Right hindlimb (tissue), 1 donor: ENCODE data around the gene NHSL2.
A peak's percentile ranks its signal among the peaks of the same experiment; 100 is the strongest.

ENCODE experiments used
- DNase-seq: peaks from one replicate; pipeline ENCODE4 v3.0.0-alpha.2; 2018

NHSL2 gene

DNA sequence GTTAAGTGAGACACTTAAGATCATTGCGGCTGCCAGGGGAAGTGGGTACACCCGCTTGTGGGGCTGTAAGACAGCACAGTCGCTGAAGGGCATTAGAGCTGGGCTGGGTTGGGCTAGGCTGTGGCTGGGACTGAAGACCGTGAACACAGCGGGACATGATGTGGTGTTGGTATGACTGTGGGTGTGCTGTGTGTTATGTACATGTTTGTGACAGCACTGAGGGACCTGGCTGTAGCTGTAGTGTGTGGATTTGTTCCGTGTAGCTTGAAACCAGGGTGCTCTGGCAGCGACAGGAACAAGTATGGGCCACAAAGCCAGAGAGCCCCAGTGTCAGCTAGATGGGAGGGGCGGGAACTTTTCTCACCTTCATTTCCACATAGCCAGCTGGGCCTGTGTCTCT is 82.1 kb downstream of the NHSL2 start:
- no peak for DNase-seq

DNA sequence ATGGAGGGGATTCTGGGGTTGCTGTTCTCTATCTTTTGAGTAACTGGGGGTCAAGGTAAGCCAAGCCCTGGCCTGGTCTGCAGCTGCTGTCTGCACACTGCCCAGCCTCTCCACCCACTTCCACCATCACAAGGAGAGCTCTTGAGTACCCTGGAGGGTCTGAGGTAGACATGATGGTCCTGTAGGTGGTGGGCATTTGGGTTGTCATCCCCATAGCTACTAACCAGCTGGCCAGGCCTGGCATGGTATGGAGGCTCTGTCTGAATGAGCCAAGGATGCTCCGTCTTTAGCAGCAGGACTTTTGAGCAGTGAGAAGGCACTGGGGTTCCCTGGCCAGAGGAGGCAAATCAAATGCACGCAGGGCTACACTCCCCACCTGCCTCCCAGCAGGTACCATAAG is 82.7 kb downstream of the NHSL2 start:
- no peak for DNase-seq

DNA sequence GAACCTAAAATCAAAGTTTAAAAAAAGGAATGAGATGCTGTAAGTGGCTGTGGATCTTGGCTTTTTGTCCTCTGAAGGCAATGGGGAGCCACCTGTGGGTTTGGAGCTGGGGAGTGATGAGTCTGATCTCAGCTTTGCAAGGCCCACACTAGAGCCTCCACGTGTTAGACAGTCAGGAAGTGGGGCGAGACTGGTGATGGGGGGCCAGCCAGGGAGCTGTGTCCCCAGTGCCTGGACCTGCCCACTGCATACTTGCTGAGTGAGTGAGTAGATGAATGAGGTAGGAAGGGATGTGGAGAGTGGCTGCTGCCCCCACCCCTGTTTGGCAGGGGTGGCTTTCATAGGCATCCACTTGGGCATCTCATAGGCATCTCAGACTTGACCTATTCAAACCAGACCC is 84.0 kb downstream of the NHSL2 start:
- no peak for DNase-seq

DNA sequence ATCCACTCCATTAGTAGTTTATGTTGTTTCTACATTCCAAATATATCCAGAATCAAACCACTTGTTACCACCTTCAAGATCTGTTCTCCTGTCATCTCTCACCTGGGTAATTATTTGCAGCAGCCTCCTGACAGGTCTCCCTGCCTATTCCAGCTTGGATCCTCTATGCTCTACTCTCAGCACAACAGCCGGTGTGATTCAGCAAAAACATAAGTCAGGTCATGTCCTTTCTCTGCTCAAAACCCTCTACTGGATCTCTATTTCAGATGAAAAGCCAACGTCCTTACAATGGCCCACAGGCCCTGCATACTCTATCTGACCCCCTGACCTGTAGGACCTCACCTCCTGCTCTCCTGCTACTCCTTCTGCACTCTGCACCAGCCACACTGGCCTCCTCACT is 84.5 kb downstream of the NHSL2 start:
- no peak for DNase-seq

DNA sequence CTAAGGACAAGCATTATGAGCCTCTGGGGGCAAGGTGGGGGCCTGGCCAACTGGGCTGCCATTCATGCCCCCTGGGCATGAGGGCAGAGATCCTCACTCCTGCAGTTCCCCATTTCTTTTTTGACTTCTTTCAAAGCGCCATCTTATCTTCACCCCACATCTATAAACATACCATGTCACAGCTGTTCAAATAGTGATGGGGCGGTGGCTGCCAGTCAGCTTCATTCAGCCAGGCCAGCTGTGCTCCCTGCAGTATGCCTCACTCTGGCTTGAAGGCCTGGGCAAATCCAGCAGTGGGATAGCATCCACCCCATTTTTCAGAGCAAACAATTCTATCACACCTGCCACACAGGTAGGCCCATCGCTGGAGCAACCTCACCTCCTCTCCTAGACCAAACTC is 85.5 kb downstream of the NHSL2 start:
- DNase-seq, result no peak

DNA sequence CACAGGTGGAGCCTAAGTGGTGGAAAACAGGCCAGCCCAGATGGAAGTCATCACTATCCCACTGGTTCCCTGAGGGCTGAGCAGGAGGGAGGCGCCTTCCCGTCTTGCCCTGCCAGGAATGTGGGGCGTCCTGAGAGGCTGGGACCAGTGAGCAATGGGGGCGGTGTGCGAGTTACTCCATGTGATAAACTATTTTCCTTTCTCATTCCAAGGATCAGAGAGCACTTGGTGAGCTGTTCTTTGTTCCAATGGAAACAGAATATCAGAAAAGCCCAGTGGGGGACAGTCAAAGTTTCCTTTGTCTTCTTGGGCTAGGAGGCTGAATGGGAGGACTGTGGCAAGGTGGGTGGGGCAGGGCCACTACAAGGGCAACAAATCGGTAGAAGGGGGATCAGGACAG is 86.2 kb downstream of the NHSL2 start:
- DNase-seq, result peak; percentile 74

DNA sequence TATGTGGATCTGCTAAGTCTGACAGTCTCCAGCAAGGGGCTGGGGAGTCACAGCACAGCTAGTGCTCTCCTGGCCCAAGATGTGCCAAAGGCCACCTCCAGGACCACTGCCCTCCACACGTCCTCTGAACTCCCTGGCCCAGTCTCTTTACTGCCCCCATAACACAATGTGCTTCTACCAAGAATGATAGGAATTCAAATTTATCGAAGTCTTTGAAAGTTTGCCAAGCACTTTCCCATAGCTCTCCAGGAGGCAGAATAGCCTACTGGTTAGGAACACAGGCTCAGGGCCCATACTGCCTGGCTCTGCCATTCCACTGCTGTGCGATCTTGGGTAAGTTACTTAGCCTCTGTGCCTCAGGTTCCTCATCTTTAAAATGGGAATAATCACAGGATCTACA is 86.7 kb downstream of the NHSL2 start:
- DNase-seq, result no peak

DNA sequence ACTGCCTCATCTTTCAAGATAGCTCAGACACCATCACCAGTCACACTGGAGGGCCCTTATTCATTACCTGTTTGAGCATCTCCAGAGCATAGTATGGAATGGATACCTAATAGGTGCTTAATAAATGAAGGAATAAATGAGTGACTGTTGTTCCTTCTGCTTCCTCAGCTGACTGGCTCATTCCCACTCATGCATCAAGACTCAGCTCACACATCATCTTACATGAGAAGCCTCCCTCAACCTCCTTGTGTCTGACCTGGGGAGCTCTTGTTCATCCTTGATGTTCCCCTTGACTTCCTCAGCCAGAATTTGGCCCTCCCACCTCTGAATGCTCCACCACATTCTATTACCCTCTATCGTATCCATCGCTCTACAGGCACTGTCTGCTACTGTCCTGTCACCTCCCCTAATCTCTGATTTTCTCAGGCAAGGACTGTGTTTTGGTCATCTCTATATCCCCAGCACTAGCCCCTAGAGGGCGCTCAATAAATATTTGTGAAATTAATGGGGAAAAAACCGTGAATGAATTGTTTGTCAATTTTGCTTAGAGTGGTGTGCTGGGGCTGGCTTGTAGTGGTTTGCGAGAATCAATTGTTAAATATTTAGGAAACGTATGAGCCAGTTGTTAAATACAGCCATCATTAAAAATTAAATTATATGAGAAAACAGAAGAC is 88.3 kb downstream of the NHSL2 start:
- DNase-seq, result no peak

DNA sequence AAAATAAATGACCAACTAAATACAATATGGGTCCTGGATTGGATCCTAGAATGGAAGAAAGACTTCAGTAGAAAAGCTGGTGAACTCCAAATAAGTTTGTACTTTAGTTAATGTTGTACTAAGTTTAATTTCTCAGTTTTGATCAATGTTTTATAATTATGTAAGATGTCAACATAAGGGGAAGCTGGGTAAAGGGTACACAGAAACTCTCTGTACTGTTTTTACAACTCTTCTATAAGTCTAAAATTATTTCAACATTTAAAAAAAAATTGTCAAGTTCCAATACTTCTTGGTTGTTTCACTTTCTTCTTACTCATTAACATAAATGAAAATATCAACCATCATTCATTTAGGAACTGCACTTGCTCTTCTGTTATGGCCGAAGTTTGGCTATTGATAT is 88.9 kb downstream of the NHSL2 start:
- no peak for DNase-seq

DNA sequence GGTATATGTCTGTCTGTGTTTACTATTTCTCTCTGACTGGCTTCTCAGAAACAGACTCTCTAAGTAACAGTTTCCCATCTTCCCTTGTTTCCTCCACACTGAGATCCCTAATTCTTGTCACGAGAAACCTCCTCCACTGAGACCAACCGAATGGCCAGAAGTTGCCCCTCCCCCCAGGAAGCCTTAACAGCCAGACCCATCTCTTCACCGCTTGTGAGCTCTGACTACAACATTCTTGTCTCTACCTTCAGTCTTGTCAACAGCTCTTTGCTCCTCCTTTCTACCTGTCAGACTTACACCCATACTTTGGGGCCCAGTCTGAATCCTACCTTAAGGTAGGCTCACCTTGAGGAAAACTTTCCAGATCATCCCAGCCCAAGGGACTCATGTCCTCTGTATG is 90.8 kb downstream of the NHSL2 start:
- DNase-seq, result no peak

DNA sequence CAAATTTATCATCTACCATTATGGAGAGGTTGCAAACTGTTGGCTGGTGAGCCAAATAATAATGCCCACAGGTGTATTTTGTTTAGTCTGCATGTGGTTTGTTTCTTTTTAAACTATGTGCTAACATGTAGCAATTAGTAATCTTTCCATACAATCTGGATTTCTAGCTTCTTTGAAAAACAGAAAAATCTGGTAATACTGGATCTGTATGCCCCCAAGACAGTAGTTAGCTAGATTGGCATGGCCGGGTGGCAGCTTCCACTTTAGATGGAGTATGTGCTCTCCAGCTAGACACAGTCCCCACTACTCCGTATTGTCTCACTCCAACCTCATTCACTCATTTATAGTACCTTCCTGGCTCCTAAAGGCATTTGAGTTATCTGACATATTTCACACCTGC is 91.3 kb downstream of the NHSL2 start:
- DNase-seq, result no peak

DNA sequence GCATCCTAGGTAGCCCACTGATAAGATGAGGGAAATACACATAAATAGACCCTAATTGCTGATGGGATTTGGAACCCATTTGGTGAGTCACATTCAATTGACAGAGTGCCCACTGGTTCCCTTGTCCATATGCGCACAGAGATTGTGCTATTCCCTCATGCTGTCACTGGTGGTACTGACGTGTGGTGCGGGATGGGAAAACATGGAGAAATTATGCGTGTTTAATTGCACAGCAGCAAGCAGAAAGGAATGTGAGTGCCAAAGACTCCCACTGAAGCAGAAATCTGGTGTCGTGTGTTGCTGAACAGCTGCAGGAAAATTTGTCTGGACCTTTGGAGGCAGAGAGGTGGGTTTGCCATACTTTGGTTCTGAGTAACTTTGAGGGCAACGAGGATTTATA is 92.2 kb downstream of the NHSL2 start:
- no peak for DNase-seq

DNA sequence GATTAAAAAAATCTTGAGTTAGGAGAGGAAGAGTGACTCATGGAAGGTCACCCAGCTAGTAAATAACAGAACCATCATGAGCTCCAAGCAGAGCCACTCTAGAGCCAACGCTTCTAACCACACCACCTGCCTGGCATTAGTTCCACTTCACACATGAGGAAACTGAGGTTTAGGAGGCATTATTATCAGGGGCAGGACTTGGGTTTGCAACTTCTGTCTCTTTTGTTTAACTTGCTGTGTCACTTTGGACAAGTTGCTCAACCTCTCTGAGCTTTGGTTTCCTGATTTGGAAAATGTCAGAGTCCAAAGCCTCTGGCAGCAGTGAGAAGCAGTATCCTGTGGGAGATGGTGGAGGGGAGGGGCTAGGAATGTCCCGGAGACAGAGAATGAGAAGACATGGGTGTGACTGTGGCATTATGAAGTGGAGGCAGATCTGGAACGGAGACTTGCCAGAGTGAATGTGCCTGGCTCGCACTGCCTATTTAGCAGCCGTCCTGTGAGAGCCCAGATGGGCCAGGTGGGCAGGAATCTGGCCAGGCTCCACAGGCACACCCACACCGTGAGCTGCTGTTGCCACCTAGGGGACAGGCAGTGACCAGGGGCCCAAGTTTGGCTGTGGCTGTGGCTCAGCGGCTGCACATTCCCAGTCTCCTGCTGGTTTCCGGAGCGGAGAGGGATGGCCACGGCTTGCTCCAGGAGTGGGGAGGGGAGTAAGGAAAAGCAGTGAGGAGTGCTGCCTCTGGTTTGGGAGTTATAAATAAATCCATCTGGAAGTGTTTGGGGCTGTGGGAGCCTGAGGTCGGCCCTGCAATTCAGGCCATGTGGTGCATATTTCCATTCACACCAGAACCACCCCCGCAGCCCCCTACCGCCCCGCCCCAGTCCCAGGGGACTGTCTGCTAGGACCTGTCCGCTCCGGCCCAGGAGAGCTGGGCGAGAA is 93.4 kb downstream of the NHSL2 start:
- peak; percentile 83 for DNase-seq

DNA sequence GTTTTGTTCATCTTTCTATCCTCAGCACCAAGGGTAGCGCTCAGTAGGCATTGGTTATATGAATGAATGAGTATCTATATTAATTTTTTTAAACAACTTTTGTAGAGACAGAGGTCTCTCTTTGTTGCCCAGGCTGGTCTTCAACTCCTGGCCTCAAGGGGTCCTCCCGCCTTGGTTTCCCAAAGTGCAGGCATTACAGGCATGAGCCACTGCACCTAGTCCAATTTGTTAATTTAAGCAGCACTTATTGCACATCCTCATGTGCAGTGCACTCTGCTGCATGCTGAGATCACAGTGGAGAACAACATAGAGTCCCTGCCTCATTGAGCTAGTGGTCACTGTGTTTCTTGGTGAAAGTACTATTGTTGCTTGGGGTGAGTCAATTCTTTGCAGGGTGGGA is 94.4 kb downstream of the NHSL2 start:
- no peak for DNase-seq

DNA sequence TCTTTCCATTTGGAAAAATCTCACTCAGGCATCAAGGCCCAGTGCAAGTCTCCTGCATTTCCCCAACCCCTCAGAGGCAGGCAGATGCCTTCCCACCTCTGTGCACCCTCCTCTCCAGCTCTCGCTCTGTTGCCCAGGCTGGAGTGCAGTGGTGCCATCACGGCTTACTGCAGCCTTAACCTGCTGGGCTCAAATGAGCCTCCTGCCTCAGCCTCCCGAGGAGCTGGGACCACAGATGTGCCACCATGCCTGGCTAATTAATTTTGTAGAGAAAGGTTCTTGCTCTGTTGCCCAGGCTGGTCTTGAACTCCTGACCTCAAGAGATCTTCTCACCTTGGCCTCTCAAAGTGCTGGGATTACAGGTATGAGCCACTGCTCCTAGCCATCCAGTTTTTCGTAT is 95.8 kb downstream of the NHSL2 start:
- DNase-seq, result no peak

DNA sequence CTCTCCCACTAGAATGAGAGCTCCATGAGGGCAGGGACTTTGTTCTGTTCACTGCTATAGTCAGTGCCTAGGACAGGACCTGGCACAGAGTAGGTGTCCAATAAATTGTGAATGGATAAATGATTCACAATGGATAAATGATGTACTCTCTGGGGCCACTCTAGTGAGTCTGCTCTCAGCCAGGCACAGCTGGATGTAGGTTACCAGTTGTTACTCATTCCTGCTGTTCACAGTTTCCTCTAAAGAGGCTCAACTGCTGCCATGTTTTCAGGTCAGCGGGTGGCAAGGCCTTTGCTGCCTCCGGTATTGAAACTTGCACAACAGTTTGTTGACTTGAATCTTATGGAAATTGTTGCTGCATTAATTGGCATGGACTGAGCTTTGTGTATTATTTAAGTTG is 99.1 kb downstream of the NHSL2 start:
- DNase-seq, result no peak

DNA sequence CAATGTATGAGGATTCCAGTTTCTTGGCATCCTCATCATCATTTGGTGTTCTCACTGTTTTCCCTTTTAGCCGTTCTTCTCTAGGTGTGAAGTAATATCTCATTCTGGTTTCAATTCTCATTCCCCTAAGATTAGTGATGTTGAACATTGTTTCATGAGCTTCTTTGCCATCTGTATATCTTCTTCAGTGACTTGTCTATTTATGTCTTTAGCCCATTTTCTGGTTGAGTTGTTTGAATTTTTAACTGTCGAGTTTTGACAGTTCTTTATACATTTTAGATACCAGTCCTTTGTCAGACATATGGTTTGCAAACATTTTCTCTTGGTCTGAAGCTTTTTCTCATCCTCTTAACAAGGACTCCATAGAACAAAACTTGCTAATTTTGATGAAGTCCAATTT is 101.1 kb downstream of the NHSL2 start:
- DNase-seq, result no peak

DNA sequence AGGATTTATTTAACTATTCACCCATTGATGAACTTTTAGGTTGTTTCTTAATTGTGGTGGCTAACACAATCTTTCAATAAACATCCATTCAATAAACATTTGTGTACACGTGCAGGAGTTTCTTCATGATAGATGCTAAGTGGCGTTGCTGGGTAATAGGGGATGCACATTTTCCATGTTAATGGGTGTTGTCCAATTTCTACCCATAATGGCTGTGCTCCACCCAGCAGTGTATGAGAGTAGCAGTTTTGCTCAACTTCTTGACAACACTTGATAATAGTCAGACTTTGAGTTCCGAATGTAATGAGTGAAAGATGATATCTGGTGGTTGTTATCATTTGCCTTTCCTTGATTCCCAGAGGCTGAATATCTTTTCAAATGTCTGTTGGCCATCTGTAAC is 104.7 kb downstream of the NHSL2 start:
- no peak for DNase-seq

DNA sequence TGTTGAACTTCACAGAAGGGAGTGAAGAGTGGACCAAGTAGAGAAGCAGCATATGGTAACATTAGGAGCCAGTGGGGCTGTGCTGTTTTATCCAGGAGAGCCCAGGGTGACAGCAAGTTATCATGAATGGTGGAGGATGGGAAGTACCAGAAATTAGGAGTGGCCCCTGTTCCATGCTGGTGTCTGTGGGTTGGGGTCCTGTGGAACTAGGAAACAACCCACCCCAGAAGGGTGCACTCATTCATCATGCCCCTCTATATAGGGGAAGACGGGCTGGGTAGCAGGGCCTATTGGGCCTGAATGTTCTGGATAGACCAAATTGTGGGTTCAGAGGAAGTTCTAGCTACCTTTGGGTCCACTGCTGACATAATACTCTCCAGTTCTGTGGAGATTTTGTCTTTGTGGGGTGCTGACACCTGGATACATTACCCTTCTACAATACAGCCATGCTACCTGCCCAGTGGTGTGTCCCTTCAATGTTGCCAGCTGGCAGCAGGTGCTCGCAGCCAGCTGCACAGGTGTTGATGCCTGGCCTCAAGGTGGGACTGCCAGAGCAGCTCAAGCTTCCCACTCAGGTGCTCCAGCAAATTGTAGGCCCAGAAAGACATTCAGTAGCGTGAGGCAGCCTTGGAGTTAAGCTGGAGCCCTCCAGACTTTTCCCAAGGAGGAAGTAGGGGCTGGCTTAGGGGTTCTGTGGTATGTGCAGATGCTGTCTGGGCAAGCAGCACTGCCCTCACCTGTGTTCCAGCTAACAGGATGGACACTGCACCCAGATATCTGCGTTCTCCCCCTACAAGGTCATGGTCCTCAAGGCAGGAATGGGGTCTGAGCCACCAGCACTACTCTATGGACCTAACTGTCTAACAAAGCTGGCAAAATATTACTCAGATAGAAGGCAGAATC is 106.5 kb downstream of the NHSL2 start:
- DNase-seq, result no peak

DNA sequence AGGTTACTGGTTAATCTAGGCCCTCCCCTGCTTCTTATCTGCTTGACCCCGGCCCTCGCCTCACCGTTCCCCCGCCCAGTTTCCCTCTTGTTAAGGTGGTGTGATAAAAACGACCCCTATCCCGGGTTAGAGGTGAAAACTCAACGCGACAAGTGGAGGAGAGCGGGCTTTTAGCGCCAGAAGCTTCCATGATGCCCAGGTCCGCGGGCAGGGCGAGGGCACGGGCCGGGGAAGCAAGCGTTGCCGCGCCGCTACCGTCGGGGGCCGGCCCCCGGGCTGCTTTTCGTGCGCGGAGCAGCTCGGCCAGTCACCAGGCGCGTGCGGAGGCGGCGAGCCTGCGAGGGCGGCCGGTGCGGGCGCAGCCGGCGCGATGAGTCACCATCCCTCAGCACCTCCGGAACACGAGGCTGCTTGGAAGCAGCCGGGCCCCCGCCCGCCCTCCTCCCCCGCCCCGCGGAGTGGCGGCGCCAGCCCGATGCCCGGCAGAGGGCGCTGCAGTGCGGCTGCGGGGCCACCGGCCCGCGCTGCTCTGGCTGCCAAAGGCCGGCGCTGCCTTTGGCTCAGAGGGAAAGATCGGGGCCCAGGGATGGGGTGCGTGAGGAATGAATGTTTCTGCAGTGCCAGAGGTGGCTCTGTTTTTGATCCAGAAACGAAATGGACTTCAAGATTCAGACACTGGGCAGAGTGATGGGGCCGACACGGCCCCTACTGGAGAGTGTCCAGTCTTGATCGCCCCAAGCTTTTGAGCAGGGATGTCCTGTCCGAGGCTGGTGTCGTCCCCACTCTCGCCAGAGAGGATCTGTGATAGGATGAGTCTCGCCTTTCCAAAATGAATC is 107.8 kb downstream of the NHSL2 start:
- peak; percentile 91 for DNase-seq

DNA sequence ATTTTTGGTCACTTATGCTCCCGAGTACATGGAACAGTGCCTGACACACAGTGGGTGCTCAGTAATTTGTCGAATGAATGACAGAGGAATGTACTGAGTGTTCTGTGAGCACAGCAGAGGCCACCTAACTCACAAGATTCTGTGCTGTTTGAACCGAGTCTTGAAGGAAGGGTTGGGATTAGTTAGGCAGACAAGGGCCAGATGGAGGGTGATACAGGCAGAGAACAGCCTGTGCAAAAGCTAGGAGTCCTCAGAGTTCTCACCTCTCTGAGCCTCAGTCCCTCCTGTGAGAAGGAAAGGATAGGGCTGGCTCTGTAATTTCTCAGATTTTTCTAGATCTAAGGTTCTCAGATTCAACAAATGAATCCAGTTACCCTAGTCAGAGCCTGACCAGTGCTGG is 108.8 kb downstream of the NHSL2 start:
- no peak for DNase-seq

DNA sequence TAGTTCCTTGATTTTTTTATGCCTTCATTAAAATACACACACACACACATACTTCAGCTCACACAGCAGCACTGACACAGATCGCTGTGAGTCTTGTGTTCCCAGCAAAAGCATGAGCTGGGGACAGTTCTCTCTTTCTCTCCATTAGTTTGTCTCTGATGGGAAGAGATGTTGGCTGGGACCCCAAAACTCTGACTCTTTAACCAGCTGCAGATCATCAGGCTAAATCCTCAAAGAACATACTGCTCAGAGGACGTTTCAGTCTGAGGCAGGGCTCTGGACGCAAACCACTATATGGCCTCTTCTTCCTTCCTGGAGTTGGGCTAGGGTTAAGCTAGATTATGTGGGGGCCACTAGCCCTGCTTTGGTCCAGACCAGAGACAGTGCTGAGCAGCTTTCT is 109.6 kb downstream of the NHSL2 start:
- peak; percentile 57 for DNase-seq

DNA sequence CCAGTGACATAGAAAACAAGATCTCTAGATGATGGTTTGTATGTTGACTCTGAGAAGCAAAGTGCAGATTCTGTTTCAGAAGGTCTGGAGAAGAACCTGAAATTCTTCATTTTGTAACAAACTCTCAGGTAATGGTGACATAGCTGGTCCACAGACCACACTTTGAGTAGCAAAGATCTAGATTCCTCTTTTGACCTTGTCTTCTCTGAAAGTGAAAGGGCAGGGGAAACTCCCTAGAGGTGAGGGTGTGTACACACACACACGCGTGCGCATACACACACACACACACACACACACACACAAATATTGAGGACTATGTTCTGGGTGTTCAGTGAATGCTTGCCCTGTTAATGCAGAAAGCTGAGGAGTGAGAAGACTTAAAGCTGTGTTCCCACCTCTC is 110.1 kb downstream of the NHSL2 start:
- DNase-seq, result no peak
